SK-N-DZ (cell line): ENCODE measurements around the gene R3HDM2.
A peak's percentile ranks its signal among the peaks of the same experiment; 100 is the strongest.
"Not testable (repeated sequence)": the region's sequence is repeated elsewhere in the genome, so short reads cannot be mapped to it uniquely, and the experiment has no call there.

Experiments used
- DNase-seq: peaks from one replicate; pipeline ENCODE4 v3.0.0-alpha.2; 2015; ENCODE audit warnings: low spot score

The R3HDM2 gene

GRCh38 chr12:57380300-57380699 lies 50.5 kb downstream of the R3HDM2 start:
- no peak for DNase-seq

- DNase-seq: no peak
Measured at GRCh38 chr12:57377103-57377840, 53.6 kb downstream of the R3HDM2 start.

GRCh38 chr12:57372233-57372632 lies 58.6 kb downstream of the R3HDM2 start:
- DNase-seq: no peak

GRCh38 chr12:57370696-57371095 lies 60.1 kb downstream of the R3HDM2 start:
- no peak for DNase-seq

GRCh38 chr12:57370072-57370471 lies 60.8 kb downstream of the R3HDM2 start:
- no peak for DNase-seq

GRCh38 chr12:57369202-57369601 lies 61.6 kb downstream of the R3HDM2 start:
- DNase-seq: no peak

GRCh38 chr12:57368349-57369095 lies 62.3 kb downstream of the R3HDM2 start:
- DNase-seq: no peak

- no peak for DNase-seq
Measured at GRCh38 chr12:57367121-57367520, 63.7 kb downstream of the R3HDM2 start.

- no peak for DNase-seq
Measured at GRCh38 chr12:57366315-57366714, 64.5 kb downstream of the R3HDM2 start.

GRCh38 chr12:57364156-57364555 lies 66.7 kb downstream of the R3HDM2 start:
- not testable (repeated sequence) for DNase-seq

- DNase-seq: no peak
Measured at GRCh38 chr12:57360468-57360867, 70.4 kb downstream of the R3HDM2 start.

- DNase-seq: no peak
Measured at GRCh38 chr12:57358646-57359045, 72.2 kb downstream of the R3HDM2 start.

- DNase-seq: no peak
Measured at GRCh38 chr12:57355734-57356133, 75.1 kb downstream of the R3HDM2 start.

GRCh38 chr12:57352166-57352565 lies 78.7 kb downstream of the R3HDM2 start:
- no peak for DNase-seq

- no peak for DNase-seq
Measured at GRCh38 chr12:57347284-57347683, 83.6 kb downstream of the R3HDM2 start.

- DNase-seq: no peak
Measured at GRCh38 chr12:57343703-57344378, 87.0 kb downstream of the R3HDM2 start.

GRCh38 chr12:57342207-57342691 lies 88.6 kb downstream of the R3HDM2 start:
- DNase-seq: peak; percentile 66

- no peak for DNase-seq
Measured at GRCh38 chr12:57341275-57341990, 89.4 kb downstream of the R3HDM2 start.

GRCh38 chr12:57340104-57340503 lies 90.7 kb downstream of the R3HDM2 start:
- DNase-seq: no peak

- DNase-seq: not testable (repeated sequence)
Measured at GRCh38 chr12:57336299-57336698, 94.5 kb downstream of the R3HDM2 start.

GRCh38 chr12:57334219-57334618 lies 96.6 kb downstream of the R3HDM2 start:
- no peak for DNase-seq
